ENCODE data around the gene TNIP3.

The TNIP3 gene

DNA sequence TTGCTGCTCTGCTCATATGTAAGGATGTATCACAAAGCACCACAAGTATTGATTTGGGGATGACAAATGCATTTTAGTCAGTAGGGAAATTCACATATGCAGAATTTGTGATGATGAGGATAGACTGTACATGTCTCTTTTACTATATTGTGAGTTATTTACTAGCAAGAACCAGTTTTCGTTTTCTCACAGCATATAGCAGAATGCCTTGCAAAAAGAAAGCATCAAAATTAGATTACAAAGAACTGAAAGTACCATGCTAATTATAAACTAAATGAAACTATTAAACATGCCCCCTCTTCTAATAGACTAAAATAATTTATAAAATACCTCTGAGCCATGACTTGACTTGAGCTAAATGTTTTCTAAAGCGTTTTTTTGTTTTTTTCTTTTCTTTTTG, 20.1 kb downstream of the TNIP3 start:
- ChIA-PET CTCF (no interaction called here), POLR2A (ENCODE audit: low non-redundant PET) (no interaction called here)
- TF ChIP-seq, protein P1, sequence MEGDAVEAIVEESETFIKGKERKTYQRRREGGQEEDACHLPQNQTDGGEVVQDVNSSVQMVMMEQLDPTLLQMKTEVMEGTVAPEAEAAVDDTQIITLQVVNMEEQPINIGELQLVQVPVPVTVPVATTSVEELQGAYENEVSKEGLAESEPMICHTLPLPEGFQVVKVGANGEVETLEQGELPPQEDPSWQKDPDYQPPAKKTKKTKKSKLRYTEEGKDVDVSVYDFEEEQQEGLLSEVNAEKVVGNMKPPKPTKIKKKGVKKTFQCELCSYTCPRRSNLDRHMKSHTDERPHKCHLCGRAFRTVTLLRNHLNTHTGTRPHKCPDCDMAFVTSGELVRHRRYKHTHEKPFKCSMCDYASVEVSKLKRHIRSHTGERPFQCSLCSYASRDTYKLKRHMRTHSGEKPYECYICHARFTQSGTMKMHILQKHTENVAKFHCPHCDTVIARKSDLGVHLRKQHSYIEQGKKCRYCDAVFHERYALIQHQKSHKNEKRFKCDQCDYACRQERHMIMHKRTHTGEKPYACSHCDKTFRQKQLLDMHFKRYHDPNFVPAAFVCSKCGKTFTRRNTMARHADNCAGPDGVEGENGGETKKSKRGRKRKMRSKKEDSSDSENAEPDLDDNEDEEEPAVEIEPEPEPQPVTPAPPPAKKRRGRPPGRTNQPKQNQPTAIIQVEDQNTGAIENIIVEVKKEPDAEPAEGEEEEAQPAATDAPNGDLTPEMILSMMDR (conservative IDR thresholded peaks at IDR 0.05; ENCODE audit: low read depth) = no peak
- H3K27ac ChIP-seq = no peak overlapping the region
- DNase-seq (ENCODE audit: low spot score) = no peak

DNA sequence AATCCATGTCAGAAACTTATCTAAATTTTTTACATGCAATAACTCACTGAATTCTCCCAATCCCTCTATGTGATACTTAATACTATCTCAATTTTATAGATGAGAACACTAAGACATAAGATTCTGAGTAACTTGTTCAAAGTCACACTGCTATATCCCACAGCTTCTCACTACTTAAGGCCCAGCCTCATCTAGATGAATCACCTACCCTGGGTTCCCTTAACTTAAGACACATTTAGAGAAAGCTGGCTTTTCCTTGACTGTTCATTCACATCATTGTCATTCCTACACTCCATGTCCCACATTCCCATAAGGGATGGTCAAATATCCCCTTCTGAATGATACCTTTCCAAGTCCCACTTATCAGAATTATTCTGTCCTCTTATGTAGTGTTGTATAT, 21.0 kb downstream of the TNIP3 start:
- ChIA-PET POLR2A (ENCODE audit: low non-redundant PET) (no interaction called here), CTCF (no interaction called here)
- TF ChIP-seq, protein P1 (conservative IDR thresholded peaks at IDR 0.05; ENCODE audit: low read depth) = no peak
- no peak overlapping the region for H3K27ac ChIP-seq
- no peak for DNase-seq (ENCODE audit: low spot score)

DNA sequence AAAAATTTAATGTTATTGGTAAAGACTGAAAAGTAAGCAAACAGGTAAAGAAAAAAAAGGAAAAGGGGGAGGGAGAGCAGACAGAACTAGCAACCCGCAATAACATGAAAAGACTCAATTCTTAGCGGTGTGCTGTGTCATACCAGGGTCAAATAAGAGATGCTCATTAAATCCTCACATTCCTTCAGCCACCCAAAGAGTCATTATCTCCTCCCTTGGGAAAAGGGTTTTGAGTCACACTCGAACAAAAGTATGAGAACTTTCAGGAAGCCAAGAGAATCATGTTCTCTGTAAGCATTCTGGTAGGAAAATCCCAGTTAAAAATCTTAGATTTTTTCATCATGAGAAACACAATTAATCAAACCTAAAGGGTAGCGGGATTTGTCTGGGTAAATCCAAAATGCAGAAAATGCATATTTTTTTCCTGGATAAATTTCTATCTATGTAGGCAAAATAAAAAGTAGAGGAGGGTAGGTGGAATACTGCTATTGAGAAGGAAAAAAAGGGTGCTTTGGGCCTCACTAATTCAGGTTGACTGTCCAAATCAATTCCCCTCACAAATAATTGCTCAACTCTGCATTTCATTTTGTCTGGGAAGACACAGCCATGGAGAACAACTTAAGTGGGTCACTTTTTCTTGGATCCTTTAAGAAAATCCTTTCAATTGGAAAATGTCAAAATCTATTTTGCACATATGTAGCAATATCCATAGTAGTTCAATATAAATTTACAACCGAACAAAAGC, 23.2 kb downstream of the TNIP3 start:
- no peak overlapping the region for H3K27ac ChIP-seq
- CTCF ChIA-PET = no interaction called here

GRCh38 chr4:121139533-121140222, 24.4 kb downstream of the TNIP3 start:
- H3K27ac ChIP-seq = no peak overlapping the region
- ChIA-PET POLR2A (ENCODE audit: low non-redundant PET) (no interaction called here), CTCF (interaction anchor here (0.6 kb wide), 1 partner anchor 22 kb away, joined by 6 read pairs; no protein-coding TSS in a partner anchor)
- TF ChIP-seq, protein P1 (conservative IDR thresholded peaks at IDR 0.05; ENCODE audit: low read depth) = no peak
- DNase-seq (ENCODE audit: low spot score) = no peak

More for the DNA sequence above, 23.2 kb downstream of the TNIP3 start:
- POLR2A ChIA-PET (ENCODE audit: low non-redundant PET) = no interaction called here
- no peak for DNase-seq (ENCODE audit: low spot score)
- TF ChIP-seq, protein P1 (conservative IDR thresholded peaks at IDR 0.05; ENCODE audit: low read depth) = no peak

DNA sequence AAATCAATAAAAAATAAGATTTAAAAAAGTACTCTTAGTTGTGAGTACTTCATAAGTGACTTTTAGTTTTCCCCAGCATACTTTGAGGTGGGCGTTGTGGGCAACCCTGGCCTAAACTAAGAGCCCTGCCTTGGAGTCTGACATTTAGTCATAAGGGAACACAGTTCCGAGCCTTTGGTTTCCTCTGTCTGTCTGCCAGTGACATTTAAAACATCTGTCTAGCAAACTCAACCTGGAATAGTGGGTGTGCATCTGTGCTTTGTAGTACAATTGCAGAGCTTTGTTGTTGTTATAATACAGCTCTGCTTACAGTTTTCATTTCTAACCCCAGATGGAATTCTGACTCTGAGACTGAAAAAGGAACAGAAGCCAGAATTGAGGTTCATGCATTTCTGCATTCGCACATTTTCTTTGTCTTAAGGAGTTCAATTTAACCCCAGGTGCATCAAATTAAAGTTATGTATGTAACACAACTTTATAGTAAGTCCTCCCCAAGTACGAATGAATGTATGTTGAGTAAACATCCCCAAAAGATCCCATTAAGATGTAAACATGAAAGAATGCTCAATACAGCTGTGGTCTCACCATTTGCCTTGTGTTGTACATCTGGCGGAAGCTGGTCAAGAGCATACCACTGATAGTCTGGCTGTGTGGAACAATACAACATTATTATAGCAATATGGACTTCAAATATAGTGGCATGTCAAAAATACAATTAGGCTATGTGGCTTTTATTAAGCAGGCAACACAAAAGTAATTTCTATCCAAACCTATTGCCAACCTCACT, 25.9 kb downstream of the TNIP3 start:
- POLR2A ChIA-PET (ENCODE audit: low non-redundant PET) = no interaction called here
- no peak for DNase-seq (ENCODE audit: low spot score)
- no peak overlapping the region for H3K27ac ChIP-seq
- CTCF ChIA-PET = interaction anchor here (0.6 kb wide), 2 partner anchors 8 to 324 kb away, joined by 3 read pairs; no protein-coding TSS in a partner anchor
- TF ChIP-seq, protein P1 (conservative IDR thresholded peaks at IDR 0.05; ENCODE audit: low read depth) = no peak

DNA sequence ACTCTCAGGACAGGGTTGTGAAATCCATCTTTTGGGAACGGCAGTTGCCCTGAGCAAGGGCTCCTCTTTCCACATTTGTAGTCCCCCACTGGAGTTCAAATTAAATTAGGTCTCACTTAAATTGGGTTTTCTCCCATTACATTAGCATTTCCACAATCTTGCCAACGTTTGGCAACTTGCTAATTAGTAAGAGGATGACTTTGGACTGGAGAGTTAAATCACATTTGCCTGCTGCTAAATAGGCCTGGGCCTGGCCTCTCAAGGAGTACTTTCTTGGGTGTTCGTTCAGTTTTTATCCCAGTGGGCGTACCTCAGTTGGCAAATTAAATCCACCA, 33.8 kb downstream of the TNIP3 start:
- no peak for DNase-seq (ENCODE audit: low spot score)
- no peak overlapping the region for H3K27ac ChIP-seq
- ChIA-PET CTCF (interaction anchor here (0.7 kb wide), 1 partner anchor 8 kb away, joined by 3 read pairs; no protein-coding TSS in a partner anchor), POLR2A (ENCODE audit: low non-redundant PET) (no interaction called here)
- TF ChIP-seq, protein P1 (conservative IDR thresholded peaks at IDR 0.05; ENCODE audit: low read depth) = no peak
